ENCODE data around the gene TMEM119. TPM values are rescaled to one million over a fixed set of nuclear protein-coding genes. Genes with fewer than 3 reads are reported as not detected.

TMEM119 gene
- total and polyA plus RNA-seq, 2 of the 8 experiments (the other 6 are each of a cell fraction or from before 2014, with no cell fraction given), result 0.35 to 0.61 TPM

GRCh38 chr12:108646600-108647579, 49.0 kb upstream of the TMEM119 start:
- Histone ChIP-seq H3K36me3 (ENCODE audit: control insufficient read depth in 2 of 4, insufficient read depth in 4 of 4, low read length in 3 of 4) (peaks cover 6 to 38% (median 23%) of the 10 kb centered on the region in 4 experiments; a peak in 6 of 8 replicates), H3K56ac (replicated peaks; ENCODE audit: insufficient read length, low read depth, low read length) (no peak overlapping the region), H3K79me2 (ENCODE audit: control insufficient read depth in 1 of 2, insufficient read depth in 2 of 2, low read length in 2 of 2) (no peaks in the 10 kb centered on the region), H3K4ac (replicated peaks; ENCODE audit: insufficient read length, low read depth, low read length) (no peak overlapping the region), H3K23me2 (ENCODE audit: low read depth, low read length) (no peaks in the 10 kb centered on the region), H3K14ac (ENCODE audit: insufficient read length) (no peak overlapping the region), H3K18ac (ENCODE audit: extremely low read depth, low read length) (no peak overlapping the region), H4K91ac (replicated peaks; ENCODE audit: insufficient read length, low read length) (no peak overlapping the region), H2BK5ac (ENCODE audit: low read depth, low read length) (no peak overlapping the region), H3K27me3 (replicated peaks in 1 of 4; ENCODE audit: control insufficient read depth in 3 of 4, extremely low read depth in 1 of 4, insufficient read depth in 3 of 4, low read length in 3 of 4) (no peaks in the 10 kb centered on the region), H3K9me3 (ENCODE audit: insufficient read depth in 2 of 2, low read depth in 1 of 2, low read length in 1 of 2) (no peaks in the 10 kb centered on the region), H3K27ac (ENCODE audit: low read depth, low read length) (no peak overlapping the region), H2BK20ac (ENCODE audit: low read length) (no peak overlapping the region), H3K4me2 (ENCODE audit: insufficient read depth in 1 of 2, low read depth in 2 of 2, low read length in 2 of 2) (no peak overlapping the region), H4K5ac (ENCODE audit: insufficient read length, low read depth, low read length) (no peak overlapping the region), H2AK5ac (ENCODE audit: low read depth, low read length) (no peak overlapping the region), H3K4me3 (ENCODE audit: extremely low read depth in 1 of 4, insufficient read depth in 2 of 4, low read depth in 3 of 4, low read length in 4 of 4) (no peak overlapping the region), H4K20me1 (replicated peaks in 1 of 2; ENCODE audit: control insufficient read depth in 1 of 2, insufficient read depth in 2 of 2, low read length in 2 of 2) (no peaks in the 10 kb centered on the region), H2BK15ac (ENCODE audit: low read length) (no peak overlapping the region), H2AFZ (ENCODE audit: low read length) (no peak overlapping the region), H4K8ac (ENCODE audit: extremely low read depth, insufficient read depth, low read length) (no peak overlapping the region), H3K79me1 (ENCODE audit: low read depth, low read length) (no peaks in the 10 kb centered on the region), H3K23ac (ENCODE audit: insufficient read length) (no peak overlapping the region), H3K4me1 (replicated peaks in 1 of 4; ENCODE audit: control insufficient read depth in 3 of 4, insufficient read depth in 4 of 4, low read length in 3 of 4) (peaks cover 0 to 2% (median 0%) of the 10 kb centered on the region in 4 experiments; a peak in 1 of 7 replicates), H3K9ac (replicated peaks in 1 of 4; ENCODE audit: extremely low read depth in 1 of 4, low read depth in 3 of 4, low read length in 3 of 4) (no peak overlapping the region), H2BK12ac (ENCODE audit: low read depth, low read length) (no peak overlapping the region), H2BK120ac (replicated peaks; ENCODE audit: low read depth, low read length) (no peak overlapping the region)
- FAIRE-seq, result no peak
- TF ChIP-seq CTCF (IDR thresholded peaks at IDR 0.05; ENCODE audit: control extremely low read depth in 1 of 3, insufficient read depth in 1 of 3, low read depth in 1 of 3, low read length in 3 of 3) (peak in 2 of 3 experiments; percentile 16 to 31; a peak in 3 of 4 replicates), TAF7 (optimal IDR thresholded peaks at IDR 0.05; ENCODE audit: borderline replicate concordance, low read depth, low read length) (no peak), HDAC6 (IDR thresholded peaks at IDR 0.05; ENCODE audit: low read depth, low read length) (no peak), RAD21 (IDR thresholded peaks at IDR 0.05 in 1 of 2, conservative IDR thresholded peaks at IDR 0.05 in 1 of 2; ENCODE audit: low read depth in 2 of 2, low read length in 2 of 2) (peak in 1 of 2 experiments; percentile 42; a peak in 2 of 4 replicates)
- WGBS, 2 experiments (ENCODE audit: extremely low coverage in 1 of 2, insufficient coverage in 1 of 2, insufficient read length in 1 of 2, insufficient replicate concordance in 2 of 2, low coverage in 1 of 2, low lambda C conversion rate in 2 of 2, missing lambda C conversion rate in 1 of 2), result 93% methylated on average over 10 of the region's 10 CpGs; no CpG with 5 or more reads in 1 of the 2 experiments
- POLR2A ChIA-PET (ENCODE audit: partially characterized antibody), result interaction anchor here (0.8 to 1.2 kb wide), 3 partner anchors 11 to 34 kb away, joined by 3 to 5 read pairs (median 3); no protein-coding TSS in a partner anchor
- CTCF ChIA-PET (ENCODE audit: partially characterized antibody), result interaction anchor here (0.6 to 3.1 kb wide), 23 partner anchors 8 to 661 kb away, joined by 3 to 24 read pairs (median 4); no protein-coding TSS in a partner anchor
- DNase-seq (ENCODE audit: low read depth in 1 of 2, low spot score in 2 of 2), result no peak
